Stimulated activated CD4-positive, alpha-beta T cell treated with anti-CD3 and anti-CD28 coated beads, Interleukin-1b, Interleukin-23, amount 100 ng/mL, for 1 hour (primary cell): Measurements from ENCODE around the gene NDUFB10.
"Not testable (repeated sequence)": the region's sequence is repeated elsewhere in the genome, so short reads cannot be mapped to it uniquely, and the experiment has no call there.

Source experiments
- DNase-seq, 2 donors: peaks; one replicate each; pipeline ENCODE4 v3.0.0-alpha.2; 2020; ENCODE audit warnings: low read depth in 2 of 2

Gene NDUFB10

GRCh38 chr16:1959269-1960039 is at the start of gene NDUFB10:
Gene NDUFB10 (plus strand): TSS chr16:1959538. CDS start chr16:1959625, 87 bp downstream.
- DNase-seq, result peak; percentile 73 to 89

- DNase-seq, result no peak
Observed at GRCh38 chr16:1909561-1910231, 49.6 kb upstream of the NDUFB10 start.

GRCh38 chr16:1911467-1912214 is 47.7 kb upstream of the NDUFB10 start:
- no peak for DNase-seq

- no peak for DNase-seq
Observed at GRCh38 chr16:1912215-1912543, 47.2 kb upstream of the NDUFB10 start.

GRCh38 chr16:1913327-1914083 is 45.8 kb upstream of the NDUFB10 start:
- DNase-seq, result no peak

GRCh38 chr16:1914084-1914608 is 45.2 kb upstream of the NDUFB10 start:
- no peak for DNase-seq

GRCh38 chr16:1914988-1915387 is 44.4 kb upstream of the NDUFB10 start:
- DNase-seq, result no peak

- no peak for DNase-seq
Observed at GRCh38 chr16:1915732-1916639, 43.4 kb upstream of the NDUFB10 start.

- DNase-seq, result no peak
Observed at GRCh38 chr16:1916640-1916990, 42.7 kb upstream of the NDUFB10 start.

- DNase-seq, result no peak
Observed at GRCh38 chr16:1917056-1917664, 42.2 kb upstream of the NDUFB10 start.

GRCh38 chr16:1917665-1918350 is 41.5 kb upstream of the NDUFB10 start:
- no peak for DNase-seq

- no peak for DNase-seq
Observed at GRCh38 chr16:1918351-1919326, 40.7 kb upstream of the NDUFB10 start, which contains the start of gene HS3ST6. Gene HS3ST6 (minus strand): TSS chr16:1918415. CDS start chr16:1918323, 92 bp downstream.

GRCh38 chr16:1919327-1919998 is 39.9 kb upstream of the NDUFB10 start:
- no peak for DNase-seq

GRCh38 chr16:1920122-1920521 is 39.2 kb upstream of the NDUFB10 start:
- not testable (repeated sequence) for DNase-seq

- no peak for DNase-seq
Observed at GRCh38 chr16:1920727-1921171, 38.6 kb upstream of the NDUFB10 start.

- no peak for DNase-seq
Observed at GRCh38 chr16:1922357-1922756, 37.0 kb upstream of the NDUFB10 start.

GRCh38 chr16:1923299-1924034 is 35.9 kb upstream of the NDUFB10 start:
- no peak for DNase-seq
